ENCODE results near the gene COX6A1.

Gene COX6A1

DNA sequence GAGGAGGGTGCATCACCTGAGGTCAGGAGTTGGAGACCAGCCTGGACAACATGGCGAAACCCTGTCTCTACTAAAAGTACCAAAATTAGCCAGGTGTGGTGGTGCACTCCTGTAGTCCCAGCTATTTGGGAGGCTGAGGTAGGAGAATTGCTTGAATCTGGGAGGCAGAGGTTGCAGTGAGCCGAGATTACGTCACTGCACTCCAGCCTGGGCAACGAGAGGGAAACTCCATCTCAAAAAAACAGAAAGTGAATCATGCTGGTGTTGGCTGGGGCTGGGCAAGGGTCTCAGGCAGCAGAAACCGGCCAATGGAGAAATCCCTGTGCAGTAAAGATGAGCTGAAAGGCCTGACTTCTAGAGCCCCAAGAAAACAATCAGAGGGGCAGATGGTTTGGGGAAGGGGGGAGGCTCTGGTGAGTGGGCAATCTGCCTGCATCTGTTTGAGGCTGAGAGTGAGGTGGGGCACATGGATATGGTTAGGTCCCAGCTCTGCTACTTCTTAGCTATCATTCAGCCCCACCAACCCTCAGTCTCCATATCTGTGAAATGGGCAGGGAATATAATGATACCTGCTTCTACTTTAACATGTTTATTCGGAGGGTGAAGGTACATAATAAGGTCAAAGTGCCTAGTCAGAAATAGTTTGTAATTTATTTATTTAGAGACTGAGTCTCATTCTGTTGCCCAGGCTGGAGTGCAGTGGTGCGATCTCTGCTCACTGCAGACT, 21.3 kb upstream of the COX6A1 start (continued):
- no peak for TF ChIP-seq SNAI2 (CRISPR knock-in tag; IDR thresholded peaks at IDR 0.05)
- TF ChIP-seq GLIS3 (CRISPR knock-in tag; IDR thresholded peaks at IDR 0.05): no peak
- TF ChIP-seq ZFP30 (CRISPR knock-in tag; IDR thresholded peaks at IDR 0.05): no peak
- TF ChIP-seq, protein P1, sequence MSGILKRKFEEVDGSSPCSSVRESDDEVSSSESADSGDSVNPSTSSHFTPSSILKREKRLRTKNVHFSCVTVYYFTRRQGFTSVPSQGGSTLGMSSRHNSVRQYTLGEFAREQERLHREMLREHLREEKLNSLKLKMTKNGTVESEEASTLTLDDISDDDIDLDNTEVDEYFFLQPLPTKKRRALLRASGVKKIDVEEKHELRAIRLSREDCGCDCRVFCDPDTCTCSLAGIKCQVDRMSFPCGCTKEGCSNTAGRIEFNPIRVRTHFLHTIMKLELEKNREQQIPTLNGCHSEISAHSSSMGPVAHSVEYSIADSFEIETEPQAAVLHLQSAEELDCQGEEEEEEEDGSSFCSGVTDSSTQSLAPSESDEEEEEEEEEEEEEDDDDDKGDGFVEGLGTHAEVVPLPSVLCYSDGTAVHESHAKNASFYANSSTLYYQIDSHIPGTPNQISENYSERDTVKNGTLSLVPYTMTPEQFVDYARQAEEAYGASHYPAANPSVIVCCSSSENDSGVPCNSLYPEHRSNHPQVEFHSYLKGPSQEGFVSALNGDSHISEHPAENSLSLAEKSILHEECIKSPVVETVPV (CRISPR knock-in tag; IDR thresholded peaks at IDR 0.05): no peak

DNA sequence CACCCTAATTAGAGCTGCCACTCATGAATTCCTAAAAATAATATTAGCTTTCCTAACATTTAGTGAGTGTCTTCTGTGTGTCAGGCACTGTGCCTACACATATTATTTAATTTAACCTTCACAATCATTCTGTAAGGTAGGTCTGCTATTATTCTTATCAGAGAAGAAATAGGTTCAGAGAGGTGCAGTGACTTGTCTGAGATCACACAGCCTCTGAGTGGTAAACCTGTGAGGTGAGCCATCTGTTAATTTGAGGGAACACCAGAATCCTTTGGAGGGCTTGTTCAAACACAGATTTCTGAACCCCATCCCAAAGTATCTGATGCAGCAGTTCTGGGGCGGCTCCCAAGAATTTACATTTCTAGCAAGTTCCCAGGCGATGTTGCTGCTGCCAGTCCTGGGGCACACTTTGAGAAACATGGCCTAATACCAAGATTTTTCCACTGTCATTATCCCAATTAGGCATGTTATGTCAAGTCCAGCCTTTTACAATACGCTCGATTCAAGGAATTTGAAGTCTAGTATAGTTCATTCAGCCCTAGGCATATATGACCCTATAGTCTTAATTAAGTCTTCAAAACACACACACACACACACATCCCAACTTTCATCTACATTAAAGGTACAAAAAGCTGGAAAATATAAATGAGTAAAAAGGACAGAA, 19.9 kb upstream of the COX6A1 start:
- no peak for ATAC-seq
- no peak for TF ChIP-seq ESRRG (CRISPR knock-in tag; IDR thresholded peaks at IDR 0.05)

DNA sequence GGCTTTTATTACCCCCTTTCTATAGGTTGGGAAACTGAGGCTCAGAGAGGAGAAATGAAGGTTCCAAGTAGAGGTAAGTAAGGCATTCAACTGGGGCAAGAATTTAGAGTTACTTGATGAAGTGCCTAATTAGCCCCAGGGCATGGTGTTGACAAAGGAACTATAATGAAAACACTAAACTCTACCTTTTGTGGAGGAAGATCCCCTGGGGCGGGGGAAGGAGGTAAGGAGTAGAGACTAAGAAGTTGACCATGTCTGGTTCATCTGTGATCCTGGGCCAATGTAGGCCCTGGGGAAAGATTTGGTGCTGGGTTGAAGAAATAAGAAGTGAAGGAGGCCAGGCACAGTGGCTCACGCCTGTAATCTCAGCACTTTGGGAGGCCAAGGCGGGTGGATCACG, 16.2 kb upstream of the COX6A1 start:
- ATAC-seq: no peak
- TF ChIP-seq SNAI2 (CRISPR knock-in tag; IDR thresholded peaks at IDR 0.05): no peak
- no peak for TF ChIP-seq ARNTL (CRISPR knock-in tag; IDR thresholded peaks at IDR 0.05; ENCODE audit: borderline replicate concordance, low read depth)
- TF ChIP-seq RARB (CRISPR knock-in tag; IDR thresholded peaks at IDR 0.05): no peak
- no peak for TF ChIP-seq BACH2 (CRISPR knock-in tag; IDR thresholded peaks at IDR 0.05; ENCODE audit: borderline replicate concordance)
- TF ChIP-seq ESRRG (CRISPR knock-in tag; IDR thresholded peaks at IDR 0.05): no peak
- TF ChIP-seq CSDC2 (CRISPR knock-in tag; IDR thresholded peaks at IDR 0.05): no peak
- TF ChIP-seq ZNF70 (CRISPR knock-in tag; IDR thresholded peaks at IDR 0.05): no peak
- TF ChIP-seq OSR1 (CRISPR knock-in tag; IDR thresholded peaks at IDR 0.05): no peak
- TF ChIP-seq TOX (CRISPR knock-in tag; IDR thresholded peaks at IDR 0.05; ENCODE audit: borderline replicate concordance): no peak
- TF ChIP-seq ZNF565 (CRISPR knock-in tag; conservative IDR thresholded peaks at IDR 0.05; ENCODE audit: low read depth): no peak
- TF ChIP-seq, protein P2, sequence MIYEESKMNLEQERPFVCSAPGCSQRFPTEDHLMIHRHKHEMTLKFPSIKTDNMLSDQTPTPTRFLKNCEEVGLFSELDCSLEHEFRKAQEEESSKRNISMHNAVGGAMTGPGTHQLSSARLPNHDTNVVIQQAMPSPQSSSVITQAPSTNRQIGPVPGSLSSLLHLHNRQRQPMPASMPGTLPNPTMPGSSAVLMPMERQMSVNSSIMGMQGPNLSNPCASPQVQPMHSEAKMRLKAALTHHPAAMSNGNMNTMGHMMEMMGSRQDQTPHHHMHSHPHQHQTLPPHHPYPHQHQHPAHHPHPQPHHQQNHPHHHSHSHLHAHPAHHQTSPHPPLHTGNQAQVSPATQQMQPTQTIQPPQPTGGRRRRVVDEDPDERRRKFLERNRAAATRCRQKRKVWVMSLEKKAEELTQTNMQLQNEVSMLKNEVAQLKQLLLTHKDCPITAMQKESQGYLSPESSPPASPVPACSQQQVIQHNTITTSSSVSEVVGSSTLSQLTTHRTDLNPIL (CRISPR knock-in tag; IDR thresholded peaks at IDR 0.05; ENCODE audit: low read depth): no peak
- no peak for TF ChIP-seq ZNF8 (CRISPR knock-in tag; IDR thresholded peaks at IDR 0.05)
- TF ChIP-seq GLIS3 (CRISPR knock-in tag; IDR thresholded peaks at IDR 0.05): no peak
- TF ChIP-seq ZFP30 (CRISPR knock-in tag; IDR thresholded peaks at IDR 0.05): no peak
- no peak for TF ChIP-seq PPARA (CRISPR knock-in tag; IDR thresholded peaks at IDR 0.05; ENCODE audit: borderline replicate concordance)

DNA sequence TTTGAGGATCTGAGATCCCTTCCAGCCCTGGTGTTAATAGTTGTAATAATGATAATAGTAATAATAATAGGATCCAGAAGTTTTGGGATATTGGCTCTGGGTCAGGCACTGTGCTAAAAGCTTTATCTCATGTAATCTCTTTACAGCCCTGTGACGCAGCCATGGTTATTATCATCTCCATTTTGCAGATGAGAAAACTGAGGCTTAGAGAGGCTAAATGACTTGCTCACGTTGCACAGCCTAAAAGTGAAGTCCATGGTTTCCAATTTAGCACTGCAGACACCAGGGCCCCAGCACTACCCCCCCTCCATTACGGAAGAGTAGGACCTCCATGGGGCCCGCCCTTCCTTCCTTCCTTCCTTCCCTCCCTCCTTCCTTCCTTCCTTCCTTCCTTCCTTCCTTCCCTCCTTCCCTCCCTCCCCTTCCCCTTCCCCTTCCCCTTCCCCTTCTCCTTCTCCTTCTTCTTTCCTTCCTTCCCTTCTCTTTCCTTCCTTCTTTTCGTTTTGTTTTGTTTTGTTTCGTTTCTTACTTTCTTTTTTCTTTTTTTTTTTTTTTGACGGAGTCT, 14.9 kb upstream of the COX6A1 start:
- TF ChIP-seq SNAI2 (CRISPR knock-in tag; IDR thresholded peaks at IDR 0.05): no peak
- no peak for TF ChIP-seq OSR1 (CRISPR knock-in tag; IDR thresholded peaks at IDR 0.05)
- TF ChIP-seq ZNF565 (CRISPR knock-in tag; conservative IDR thresholded peaks at IDR 0.05; ENCODE audit: low read depth): no peak
- TF ChIP-seq ESRRG (CRISPR knock-in tag; IDR thresholded peaks at IDR 0.05): no peak
- no peak for TF ChIP-seq TCF4 (CRISPR knock-in tag; IDR thresholded peaks at IDR 0.05; ENCODE audit: borderline replicate concordance)
- ATAC-seq: no peak

DNA sequence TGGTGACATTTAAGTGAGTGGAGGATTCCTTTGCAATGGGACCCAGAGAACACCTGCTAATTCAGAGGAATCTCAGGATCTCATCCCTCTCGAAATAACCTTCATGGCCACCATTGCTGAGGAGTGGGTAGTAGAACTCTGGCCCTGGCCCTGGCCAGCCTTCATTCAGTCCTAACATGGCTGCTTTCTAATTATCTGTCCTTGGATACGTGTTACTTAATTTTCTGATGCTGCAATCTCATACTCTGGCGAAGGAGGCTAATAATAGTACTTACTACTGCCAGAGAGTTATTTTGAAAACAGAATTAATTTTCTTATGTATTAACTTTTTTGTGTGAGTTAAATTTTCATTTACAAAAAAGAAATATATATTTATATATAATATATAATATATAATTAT, 12.1 kb upstream of the COX6A1 start:
- ATAC-seq: no peak
- TF ChIP-seq ISL1 (CRISPR knock-in tag; IDR thresholded peaks at IDR 0.05) (no peak), CSDC2 (CRISPR knock-in tag; IDR thresholded peaks at IDR 0.05) (no peak), ARNTL (CRISPR knock-in tag; IDR thresholded peaks at IDR 0.05; ENCODE audit: borderline replicate concordance, low read depth) (no peak)

DNA sequence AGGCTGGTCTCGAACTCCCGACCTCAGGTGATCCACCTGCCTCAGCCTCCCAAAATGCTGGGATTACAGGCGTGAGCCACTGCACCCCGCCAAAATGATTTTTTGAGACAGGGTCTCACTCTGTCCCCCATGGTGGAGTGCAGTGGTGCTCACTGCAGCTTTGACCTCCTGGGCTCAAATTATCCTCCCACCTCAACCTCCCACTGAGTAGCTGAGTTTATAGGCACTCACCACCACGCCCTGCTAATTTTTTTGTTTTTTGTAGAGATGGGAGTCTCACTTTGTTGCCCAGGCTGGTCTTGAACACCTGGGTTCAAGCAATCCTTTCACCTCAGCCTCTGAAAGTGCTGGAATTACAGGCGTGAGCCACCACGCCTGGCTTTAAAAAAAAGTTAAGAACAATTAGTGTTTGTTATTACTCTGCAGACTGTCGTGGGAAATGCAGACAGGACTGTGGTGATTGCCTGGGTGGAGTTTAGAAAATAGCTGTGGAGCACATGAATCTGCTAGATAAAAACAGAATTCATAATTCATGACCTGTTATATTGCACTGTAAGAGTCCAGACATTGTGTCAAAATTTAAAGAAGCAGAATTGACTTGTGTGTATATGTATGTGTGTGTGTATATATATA, 9.2 kb upstream of the COX6A1 start:
- no peak for ATAC-seq
- TF ChIP-seq ZFP30 (CRISPR knock-in tag; IDR thresholded peaks at IDR 0.05): no peak
- TF ChIP-seq, protein P3, sequence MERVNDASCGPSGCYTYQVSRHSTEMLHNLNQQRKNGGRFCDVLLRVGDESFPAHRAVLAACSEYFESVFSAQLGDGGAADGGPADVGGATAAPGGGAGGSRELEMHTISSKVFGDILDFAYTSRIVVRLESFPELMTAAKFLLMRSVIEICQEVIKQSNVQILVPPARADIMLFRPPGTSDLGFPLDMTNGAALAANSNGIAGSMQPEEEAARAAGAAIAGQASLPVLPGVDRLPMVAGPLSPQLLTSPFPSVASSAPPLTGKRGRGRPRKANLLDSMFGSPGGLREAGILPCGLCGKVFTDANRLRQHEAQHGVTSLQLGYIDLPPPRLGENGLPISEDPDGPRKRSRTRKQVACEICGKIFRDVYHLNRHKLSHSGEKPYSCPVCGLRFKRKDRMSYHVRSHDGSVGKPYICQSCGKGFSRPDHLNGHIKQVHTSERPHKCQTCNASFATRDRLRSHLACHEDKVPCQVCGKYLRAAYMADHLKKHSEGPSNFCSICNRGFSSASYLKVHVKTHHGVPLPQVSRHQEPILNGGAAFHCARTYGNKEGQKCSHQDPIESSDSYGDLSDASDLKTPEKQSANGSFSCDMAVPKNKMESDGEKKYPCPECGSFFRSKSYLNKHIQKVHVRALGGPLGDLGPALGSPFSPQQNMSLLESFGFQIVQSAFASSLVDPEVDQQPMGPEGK (CRISPR knock-in tag; IDR thresholded peaks at IDR 0.05; ENCODE audit: borderline replicate concordance): no peak
- TF ChIP-seq, protein P4, sequence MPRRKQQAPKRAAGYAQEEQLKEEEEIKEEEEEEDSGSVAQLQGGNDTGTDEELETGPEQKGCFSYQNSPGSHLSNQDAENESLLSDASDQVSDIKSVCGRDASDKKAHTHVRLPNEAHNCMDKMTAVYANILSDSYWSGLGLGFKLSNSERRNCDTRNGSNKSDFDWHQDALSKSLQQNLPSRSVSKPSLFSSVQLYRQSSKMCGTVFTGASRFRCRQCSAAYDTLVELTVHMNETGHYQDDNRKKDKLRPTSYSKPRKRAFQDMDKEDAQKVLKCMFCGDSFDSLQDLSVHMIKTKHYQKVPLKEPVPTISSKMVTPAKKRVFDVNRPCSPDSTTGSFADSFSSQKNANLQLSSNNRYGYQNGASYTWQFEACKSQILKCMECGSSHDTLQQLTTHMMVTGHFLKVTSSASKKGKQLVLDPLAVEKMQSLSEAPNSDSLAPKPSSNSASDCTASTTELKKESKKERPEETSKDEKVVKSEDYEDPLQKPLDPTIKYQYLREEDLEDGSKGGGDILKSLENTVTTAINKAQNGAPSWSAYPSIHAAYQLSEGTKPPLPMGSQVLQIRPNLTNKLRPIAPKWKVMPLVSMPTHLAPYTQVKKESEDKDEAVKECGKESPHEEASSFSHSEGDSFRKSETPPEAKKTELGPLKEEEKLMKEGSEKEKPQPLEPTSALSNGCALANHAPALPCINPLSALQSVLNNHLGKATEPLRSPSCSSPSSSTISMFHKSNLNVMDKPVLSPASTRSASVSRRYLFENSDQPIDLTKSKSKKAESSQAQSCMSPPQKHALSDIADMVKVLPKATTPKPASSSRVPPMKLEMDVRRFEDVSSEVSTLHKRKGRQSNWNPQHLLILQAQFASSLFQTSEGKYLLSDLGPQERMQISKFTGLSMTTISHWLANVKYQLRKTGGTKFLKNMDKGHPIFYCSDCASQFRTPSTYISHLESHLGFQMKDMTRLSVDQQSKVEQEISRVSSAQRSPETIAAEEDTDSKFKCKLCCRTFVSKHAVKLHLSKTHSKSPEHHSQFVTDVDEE (CRISPR knock-in tag; IDR thresholded peaks at IDR 0.05): no peak
